ENCODE results near the gene USP53.

- TF ChIP-seq CTCF (IDR thresholded peaks at IDR 0.05; ENCODE audit: low read depth, low read length, poor library complexity, severe bottlenecking) (no peak), EZH2phosphoT487 (IDR thresholded peaks at IDR 0.05; ENCODE audit: borderline replicate concordance, low read length) (no peak)
Observed at GRCh38 chr4:119232286-119232685, 19.8 kb downstream of the USP53 start.
